ENCODE results near the gene NCKAP5. TPM values are rescaled to one million over a fixed set of nuclear protein-coding genes. Genes with fewer than 3 reads are reported as not detected.
"Not testable (repeated sequence)": the region's sequence is repeated elsewhere in the genome, so short reads cannot be mapped to it uniquely, and the experiment has no call there.

The NCKAP5 gene
- total and polyA plus RNA-seq, 9 donors: 0.80 to 2.7 (median 2.2) TPM

DNA sequence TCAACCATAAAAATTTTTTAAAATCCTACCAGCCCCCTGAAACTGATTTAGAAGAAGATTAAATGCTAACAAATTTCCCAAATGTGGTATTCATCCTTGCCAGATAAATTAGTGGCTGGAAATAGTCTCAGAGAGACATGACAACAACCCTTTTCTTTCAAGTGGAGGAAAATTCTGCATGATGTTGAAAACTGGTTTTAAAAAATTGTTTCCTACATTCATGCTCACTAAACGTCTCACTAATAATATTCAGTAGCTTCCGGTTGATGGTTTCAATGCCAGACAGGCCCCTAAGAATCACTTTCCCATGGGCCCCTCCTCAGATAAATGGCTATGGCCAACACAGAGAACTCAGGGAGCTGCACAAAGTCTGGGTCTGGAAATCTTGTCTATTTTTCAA is 43.2 kb downstream of the NCKAP5 start:
- Histone ChIP-seq H3K27me3 (no peaks in the 10 kb centered on the region), H3K9me3 (no peaks in the 10 kb centered on the region), H3K27ac (no peak overlapping the region), H3K4me3 (no peak overlapping the region), H3K4me1 (ENCODE audit: insufficient read depth) (no peaks in the 10 kb centered on the region), H3K36me3 (no peaks in the 10 kb centered on the region)
- WGBS, 3 donors: 80 to 92% (median 82%) methylated on average over 2 of the region's 2 CpGs
- intact Hi-C loops (cut with DNase I): no loop called here
- TF ChIP-seq POLR2A (IDR thresholded peaks at IDR 0.05) (no peak), EP300 (IDR thresholded peaks at IDR 0.05) (no peak), CTCF (IDR thresholded peaks at IDR 0.05) (no peak)
- DNase-seq: no peak

GRCh38 chr2:133523406-133523805 is 44.9 kb downstream of the NCKAP5 start:
- 14 to 37% (median 18%) methylated on average over 5 of the region's 5 CpGs for WGBS, 3 donors
- intact Hi-C loops (cut with DNase I): no loop called here
- Histone ChIP-seq H3K36me3 (no peaks in the 10 kb centered on the region), H3K9me3 (no peaks in the 10 kb centered on the region), H3K27ac (no peak overlapping the region), H3K27me3 (no peaks in the 10 kb centered on the region), H3K4me1 (ENCODE audit: insufficient read depth) (no peaks in the 10 kb centered on the region), H3K4me3 (no peak overlapping the region)
- no peak for TF ChIP-seq POLR2A (IDR thresholded peaks at IDR 0.05)
- TF ChIP-seq EP300 (IDR thresholded peaks at IDR 0.05): no peak
- TF ChIP-seq CTCF (IDR thresholded peaks at IDR 0.05): no peak
- DNase-seq: no peak

DNA sequence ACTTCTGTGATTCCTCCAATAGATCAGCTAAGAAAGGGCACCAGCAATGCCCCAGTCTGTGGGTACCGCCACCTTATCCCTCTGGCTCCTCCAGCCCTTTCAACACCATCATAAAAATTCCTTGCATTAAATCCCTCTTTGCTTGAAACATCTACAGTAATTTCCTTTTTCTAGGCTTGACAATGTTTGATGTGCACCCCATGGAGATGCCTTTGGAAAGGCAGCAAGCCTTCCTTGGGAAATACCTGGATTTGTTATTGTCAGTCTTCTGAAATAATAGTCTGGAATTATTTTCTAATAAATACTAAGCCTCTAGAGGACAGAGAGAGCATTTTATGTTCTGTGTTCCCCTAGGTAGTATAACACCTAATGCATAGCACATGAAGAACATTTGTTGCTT is 46.1 kb downstream of the NCKAP5 start:
- Histone ChIP-seq H3K27ac (no peak overlapping the region), H3K4me3 (no peak overlapping the region), H3K4me1 (ENCODE audit: insufficient read depth) (no peaks in the 10 kb centered on the region), H3K27me3 (no peaks in the 10 kb centered on the region), H3K36me3 (no peaks in the 10 kb centered on the region), H3K9me3 (no peaks in the 10 kb centered on the region)
- TF ChIP-seq EP300 (IDR thresholded peaks at IDR 0.05) (no peak), CTCF (IDR thresholded peaks at IDR 0.05) (no peak), POLR2A (IDR thresholded peaks at IDR 0.05) (no peak)
- 95 to 98% (median 97%) methylated on average over 1 of the region's 1 CpG for WGBS, 3 donors
- no peak for DNase-seq
- intact Hi-C loops (cut with DNase I): no loop called here

DNA sequence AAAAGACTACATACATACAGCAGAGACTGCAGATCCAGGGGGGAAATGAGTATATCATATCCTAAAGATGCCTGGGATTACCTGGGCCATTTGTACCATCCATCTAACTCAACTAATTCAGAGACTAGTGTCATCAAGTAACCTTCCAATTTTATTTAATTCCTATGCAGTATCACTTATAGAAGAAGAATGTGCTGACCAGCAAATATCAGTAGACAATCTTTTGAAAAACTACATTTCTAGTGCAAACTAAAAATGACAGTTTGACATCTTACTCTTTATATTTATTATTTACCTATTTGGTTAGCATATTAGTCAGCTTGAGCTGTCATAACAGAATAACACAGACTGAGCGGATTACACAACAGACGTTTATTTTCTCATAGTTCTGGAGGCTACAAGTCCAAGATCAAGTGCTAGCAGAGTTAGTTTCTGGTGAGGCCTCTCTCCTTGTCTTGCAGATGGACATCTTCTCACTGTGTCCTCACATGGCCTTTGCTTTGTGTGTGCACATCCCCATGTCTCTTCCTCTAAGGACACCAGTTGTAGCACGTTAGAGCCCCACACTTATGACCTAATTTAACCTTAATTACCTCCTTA is 47.0 kb downstream of the NCKAP5 start:
- Histone ChIP-seq H3K9me3 (no peaks in the 10 kb centered on the region), H3K4me3 (no peak overlapping the region), H3K27me3 (no peaks in the 10 kb centered on the region), H3K4me1 (ENCODE audit: insufficient read depth) (no peaks in the 10 kb centered on the region), H3K27ac (no peak overlapping the region), H3K36me3 (no peaks in the 10 kb centered on the region)
- no peak for DNase-seq
- no peak for TF ChIP-seq CTCF (IDR thresholded peaks at IDR 0.05)
- TF ChIP-seq EP300 (IDR thresholded peaks at IDR 0.05): no peak
- TF ChIP-seq POLR2A (IDR thresholded peaks at IDR 0.05): no peak
- intact Hi-C loops (cut with DNase I): no loop called here
- WGBS, 3 donors: 50 to 84% (median 60%) methylated on average over 3 of the region's 3 CpGs

DNA sequence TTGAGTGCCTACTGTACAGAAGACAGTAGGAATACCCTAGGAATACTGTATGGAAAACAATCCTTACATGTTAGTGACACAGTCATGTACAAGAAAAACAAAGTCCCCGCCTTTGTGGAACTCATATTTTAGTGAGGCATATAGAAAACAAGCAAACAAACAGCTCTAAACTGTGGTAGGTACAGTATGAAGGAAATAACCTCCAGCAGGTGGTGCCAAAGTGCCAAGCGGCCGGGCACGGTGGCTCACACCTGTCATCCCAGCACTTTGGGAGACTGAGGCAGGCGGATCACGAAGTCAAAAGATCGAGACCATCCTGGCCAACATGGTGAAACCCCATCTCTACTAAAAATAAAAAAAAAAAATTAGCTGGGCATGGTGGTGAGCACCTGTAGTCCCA is 48.6 kb downstream of the NCKAP5 start:
- H3K27ac ChIP-seq; H3K9me3 ChIP-seq; DNase-seq; H3K27me3 ChIP-seq; intact Hi-C loops (cut with DNase I); H3K36me3 ChIP-seq; H3K4me3 ChIP-seq; H3K4me1 ChIP-seq (ENCODE audit: insufficient read depth): not testable (repeated sequence)
- 74 to 83% (median 80%) methylated on average over 7 of the region's 7 CpGs for WGBS, 3 donors

All from ovary (tissue), 9 donors.